Measurements from ENCODE around the gene CHRDL2. TPM values are rescaled to one million over a fixed set of nuclear protein-coding genes. Genes with fewer than 3 reads are reported as not detected.

The CHRDL2 gene
- total and polyA plus RNA-seq, 2 experiments from 2014 or later, result 0.83 to 4.7 TPM

- Histone ChIP-seq H3K4me3 (no peak overlapping the region), H3K9me3 (ENCODE audit: low read depth) (no peaks in the 10 kb centered on the region), H2AFZ (no peak overlapping the region), H4K20me1 (ENCODE audit: insufficient read depth, poor library complexity, severe bottlenecking) (no peaks in the 10 kb centered on the region), H3K27ac (no peak overlapping the region), H3K79me2 (no peaks in the 10 kb centered on the region), H3K36me3 (replicated peaks; ENCODE audit: insufficient read depth, low read depth) (no peaks in the 10 kb centered on the region), H3K4me1 (ENCODE audit: insufficient read depth) (peaks cover 7% of the 10 kb centered on the region), H3K9me2 (replicated peaks; ENCODE audit: insufficient read depth) (no peaks in the 10 kb centered on the region), H3K4me2 (no peak overlapping the region), H3K27me3 (no peaks in the 10 kb centered on the region)
- 95% methylated on average over 5 of the region's 5 CpGs for WGBS (ENCODE audit: low lambda C conversion rate, missing lambda C conversion rate)
- no peak for TF ChIP-seq EZH2 (IDR thresholded peaks at IDR 0.05; ENCODE audit: borderline replicate concordance)
- no peak for TF ChIP-seq EZH2phosphoT487 (IDR thresholded peaks at IDR 0.05; ENCODE audit: low read depth, severe bottlenecking, unreplicated experiment)
- no peak for TF ChIP-seq CTCF (IDR thresholded peaks at IDR 0.05; ENCODE audit: poor library complexity)
- no peak for DNase-seq (ENCODE audit: low spot score)
Measured at GRCh38 chr11:74719011-74719410, 12.2 kb downstream of the CHRDL2 start.

GRCh38 chr11:74717221-74717969, 13.8 kb downstream of the CHRDL2 start:
- TF ChIP-seq EZH2phosphoT487 (IDR thresholded peaks at IDR 0.05; ENCODE audit: low read depth, severe bottlenecking, unreplicated experiment) (no peak), EZH2 (IDR thresholded peaks at IDR 0.05; ENCODE audit: borderline replicate concordance) (no peak), CTCF (IDR thresholded peaks at IDR 0.05; ENCODE audit: poor library complexity) (no peak)
- Histone ChIP-seq H3K9me3 (ENCODE audit: low read depth) (no peaks in the 10 kb centered on the region), H3K27me3 (no peaks in the 10 kb centered on the region), H4K20me1 (ENCODE audit: insufficient read depth, poor library complexity, severe bottlenecking) (no peaks in the 10 kb centered on the region), H3K36me3 (replicated peaks; ENCODE audit: insufficient read depth, low read depth) (no peaks in the 10 kb centered on the region), H3K27ac (no peak overlapping the region), H3K4me2 (no peak overlapping the region), H2AFZ (no peak overlapping the region), H3K4me3 (no peak overlapping the region), H3K9me2 (replicated peaks; ENCODE audit: insufficient read depth) (no peaks in the 10 kb centered on the region), H3K79me2 (no peaks in the 10 kb centered on the region), H3K4me1 (ENCODE audit: insufficient read depth) (peaks cover 7% of the 10 kb centered on the region)
- DNase-seq (ENCODE audit: low spot score), result no peak
- WGBS (ENCODE audit: low lambda C conversion rate, missing lambda C conversion rate), result 78% methylated on average over 5 of the region's 5 CpGs

GRCh38 chr11:74714904-74715303, 16.3 kb downstream of the CHRDL2 start:
- TF ChIP-seq EZH2phosphoT487 (IDR thresholded peaks at IDR 0.05; ENCODE audit: low read depth, severe bottlenecking, unreplicated experiment), result no peak
- no peak for TF ChIP-seq CTCF (IDR thresholded peaks at IDR 0.05; ENCODE audit: poor library complexity)
- no peak for TF ChIP-seq EZH2 (IDR thresholded peaks at IDR 0.05; ENCODE audit: borderline replicate concordance)
- 95% methylated on average over 7 of the region's 7 CpGs for WGBS (ENCODE audit: low lambda C conversion rate, missing lambda C conversion rate)
- Histone ChIP-seq H3K4me3 (no peak overlapping the region), H3K4me2 (no peak overlapping the region), H3K4me1 (ENCODE audit: insufficient read depth) (peaks cover 9% of the 10 kb centered on the region), H3K36me3 (replicated peaks; ENCODE audit: insufficient read depth, low read depth) (no peaks in the 10 kb centered on the region), H3K9me2 (replicated peaks; ENCODE audit: insufficient read depth) (no peaks in the 10 kb centered on the region), H3K79me2 (no peaks in the 10 kb centered on the region), H4K20me1 (ENCODE audit: insufficient read depth, poor library complexity, severe bottlenecking) (no peaks in the 10 kb centered on the region), H3K27ac (no peak overlapping the region), H3K9me3 (ENCODE audit: low read depth) (no peaks in the 10 kb centered on the region), H2AFZ (no peak overlapping the region), H3K27me3 (no peaks in the 10 kb centered on the region)
- DNase-seq (ENCODE audit: low spot score), result no peak

Data from hepatocyte (in vitro differentiated cells).